BJ (cell line): ENCODE measurements around the gene SIRPA. TPM values are rescaled to one million over a fixed set of nuclear protein-coding genes. Genes with fewer than 3 reads are reported as not detected.

Experiments
- CTCF ChIA-PET: fragments of 350-600 bp; formaldehyde crosslinking; extraction: SDS; loops from one replicate; lab custom pipeline; 2021; ENCODE audit warnings: antibody characterized with exemption, inconsistent platforms; lab: Yijun Ruan, JAX
- POLR2A ChIA-PET: fragments of 300-600 bp; sonication (Branson Sonifier 250); formaldehyde crosslinking; extraction: SDS; loops from one replicate; lab custom pipeline; 2021; ENCODE audit warnings: antibody characterized with exemption; lab: Charles Lee
- DNase-seq: peaks from one replicate; pipeline ENCODE4 v3.0.0-alpha.2; 2011; ENCODE audit warnings: low read depth
- H3K27me3 ChIP-seq: 2 replicates; pipeline ENCODE4 v1.6.0; 2011; ENCODE audit warnings: low read length; ENCODE audit not compliant: control insufficient read depth, insufficient read depth
- H3K36me3 ChIP-seq: 2 replicates; pipeline ENCODE4 v1.5.1; 2011; ENCODE audit warnings: low read length; ENCODE audit not compliant: control insufficient read depth, insufficient read depth
- H3K4me3 ChIP-seq: 2 replicates; pipeline ENCODE4 v1.5.1; 2011; ENCODE audit warnings: low read depth, mild to moderate bottlenecking, control low read depth, low read length
- CTCF ChIP-seq: IDR thresholded peaks from 2 replicates; pipeline ENCODE4 v1.5.1; 2011; ENCODE audit warnings: low read depth, mild to moderate bottlenecking, control low read depth, inconsistent platforms, low read length, moderate library complexity; ENCODE audit not compliant: insufficient read depth
- polyA plus RNA-seq: library from polyadenylated mRNA; depleted of rRNA; stranded (reverse); fragments of >200 nt; gene quantifications from 2 replicates; pipeline ENCODE4 v1.2.3, GENCODE V29; 2011

Gene SIRPA
- polyA plus RNA-seq, 1 experiment, result 34.1 TPM

GRCh38 chr20:1876217-1876921, 18.8 kb upstream of the SIRPA start:
- no peaks in the 10 kb centered on the region for H3K36me3 ChIP-seq
- H3K27me3 ChIP-seq, result peaks cover 3% of the 10 kb centered on the region
- CTCF ChIA-PET, result interaction anchor here (2.7 kb wide), 1 partner anchor 74 kb away, joined by 9 read pairs; no protein-coding TSS in a partner anchor
- TF ChIP-seq CTCF, result no peak
- DNase-seq, result no peak
- POLR2A ChIA-PET, result interaction anchor here (0.6 kb wide), 1 partner anchor 99 kb away, joined by 3 read pairs; no protein-coding TSS in a partner anchor
- H3K4me3 ChIP-seq, result no peak overlapping the region

GRCh38 chr20:1876975-1877608, 18.1 kb upstream of the SIRPA start:
- DNase-seq, result no peak
- TF ChIP-seq CTCF, result no peak
- CTCF ChIA-PET, result no interaction called here
- POLR2A ChIA-PET, result interaction anchor here (0.6 kb wide), 1 partner anchor 100 kb away, joined by 3 read pairs; no protein-coding TSS in a partner anchor
- H3K36me3 ChIP-seq, result no peaks in the 10 kb centered on the region
- peaks cover 3% of the 10 kb centered on the region for H3K27me3 ChIP-seq
- H3K4me3 ChIP-seq, result no peak overlapping the region

GRCh38 chr20:1877609-1878200, 17.5 kb upstream of the SIRPA start:
- CTCF ChIA-PET, result interaction anchor here (0.8 kb wide), 1 partner anchor 76 kb away, joined by 3 read pairs; no protein-coding TSS in a partner anchor
- TF ChIP-seq CTCF, result no peak
- no peak overlapping the region for H3K4me3 ChIP-seq
- peaks cover 3% of the 10 kb centered on the region for H3K27me3 ChIP-seq
- POLR2A ChIA-PET, result no interaction called here
- DNase-seq, result no peak
- no peaks in the 10 kb centered on the region for H3K36me3 ChIP-seq

- ChIA-PET POLR2A (no interaction called here), CTCF (no interaction called here)
- peaks cover 3% of the 10 kb centered on the region for H3K27me3 ChIP-seq
- DNase-seq, result no peak
- TF ChIP-seq CTCF, result no peak
- no peak overlapping the region for H3K4me3 ChIP-seq
- no peaks in the 10 kb centered on the region for H3K36me3 ChIP-seq
Observed at GRCh38 chr20:1879369-1879768, 15.8 kb upstream of the SIRPA start.

- CTCF ChIA-PET, result no interaction called here
Observed at GRCh38 chr20:1879934-1880333, 15.3 kb upstream of the SIRPA start.

More at GRCh38 chr20:1879934-1880333, 15.3 kb upstream of the SIRPA start:
- H3K27me3 ChIP-seq, result peaks cover 3% of the 10 kb centered on the region
- DNase-seq, result no peak
- no peak overlapping the region for H3K4me3 ChIP-seq
- no peaks in the 10 kb centered on the region for H3K36me3 ChIP-seq
- TF ChIP-seq CTCF, result no peak
- POLR2A ChIA-PET, result no interaction called here
